T-helper 22 cell (primary cell): ENCODE results near the gene RAN.
"Not testable (repeated sequence)": the region's sequence is repeated elsewhere in the genome, so short reads cannot be mapped to it uniquely, and the experiment has no call there.

Experiments
- DNase-seq: peaks from one replicate; pipeline ENCODE4 v3.0.0-alpha.2; 2020; ENCODE audit warnings: low read depth

RAN gene

DNA sequence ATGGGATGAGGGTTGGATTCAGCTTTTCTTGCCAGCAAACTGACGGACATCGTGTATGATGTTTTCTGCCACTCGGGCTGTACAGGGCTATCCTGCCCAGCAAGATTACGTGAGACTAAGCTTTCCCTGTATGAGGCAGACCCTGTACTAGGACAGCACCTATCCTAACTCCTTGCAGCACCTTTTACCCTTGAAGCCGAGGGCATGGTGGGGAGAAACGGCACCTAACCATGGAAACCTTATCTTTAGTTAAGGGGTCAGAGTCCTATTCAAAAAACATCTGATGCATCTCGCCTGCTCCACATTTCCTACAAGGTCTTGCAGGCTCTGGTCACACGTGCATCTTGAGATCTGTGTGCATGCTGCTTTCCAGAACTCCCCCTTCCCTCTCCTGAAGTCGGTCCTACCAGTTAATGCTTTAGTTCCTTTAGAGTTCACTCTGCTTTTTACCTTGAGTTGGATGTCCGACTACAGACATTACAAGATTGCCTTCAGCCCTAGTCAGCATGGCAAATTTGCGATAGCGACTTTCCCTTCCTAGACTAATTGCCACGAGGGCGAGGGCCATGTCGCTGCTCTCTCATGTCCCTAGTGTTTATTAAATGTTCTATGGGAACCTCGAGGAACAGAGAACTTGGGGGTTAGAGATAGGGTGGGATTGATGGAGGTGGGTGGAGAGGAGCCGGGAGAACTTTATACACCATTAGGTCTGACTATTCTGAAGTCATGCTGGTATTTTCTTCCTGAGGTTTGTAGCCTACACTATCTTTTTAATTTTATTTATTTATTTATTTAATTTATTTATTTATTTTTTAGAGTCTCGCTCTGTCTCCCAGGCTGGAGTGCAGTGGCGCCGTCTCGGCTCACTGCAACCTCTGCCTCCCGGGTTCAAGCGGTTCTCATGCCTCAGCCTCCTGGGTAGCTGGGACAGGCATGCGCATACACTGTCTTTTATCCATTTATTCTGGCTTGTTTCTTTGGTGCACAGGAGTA, 6.6 kb downstream of the RAN start:
- DNase-seq = no peak

- DNase-seq = no peak
These were observed 7.4 kb downstream of the RAN start for GRCh38 chr12:130879212-130879686.

- no peak for DNase-seq
These were observed 8.0 kb downstream of the RAN start for GRCh38 chr12:130879781-130880389.

DNA sequence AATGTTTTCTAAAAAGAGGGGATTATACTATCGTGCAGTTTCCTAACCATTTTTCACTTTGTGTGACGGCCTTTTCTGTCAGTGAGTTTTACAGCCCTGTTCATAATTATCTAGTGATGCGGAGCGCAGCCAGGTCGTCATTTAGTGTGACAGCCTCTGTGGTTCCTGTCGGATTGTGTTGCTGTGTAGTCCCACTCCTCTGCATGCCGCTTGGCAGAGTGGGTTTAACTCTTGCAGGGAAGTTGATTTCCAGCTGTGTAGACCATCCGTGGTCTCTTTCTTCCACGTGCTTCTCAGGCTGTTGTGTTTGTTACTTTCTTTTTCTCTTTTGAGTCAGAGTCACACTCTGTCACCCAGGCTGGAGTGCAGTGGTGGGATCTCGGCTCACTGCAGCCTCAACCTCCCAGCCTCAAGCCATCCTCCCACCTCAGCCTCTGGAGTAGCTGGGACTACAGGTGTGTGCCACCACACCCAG, 8.6 kb downstream of the RAN start:
- no peak for DNase-seq

GRCh38 chr12:130881046-130881445, 9.2 kb downstream of the RAN start:
- DNase-seq = no peak

DNA sequence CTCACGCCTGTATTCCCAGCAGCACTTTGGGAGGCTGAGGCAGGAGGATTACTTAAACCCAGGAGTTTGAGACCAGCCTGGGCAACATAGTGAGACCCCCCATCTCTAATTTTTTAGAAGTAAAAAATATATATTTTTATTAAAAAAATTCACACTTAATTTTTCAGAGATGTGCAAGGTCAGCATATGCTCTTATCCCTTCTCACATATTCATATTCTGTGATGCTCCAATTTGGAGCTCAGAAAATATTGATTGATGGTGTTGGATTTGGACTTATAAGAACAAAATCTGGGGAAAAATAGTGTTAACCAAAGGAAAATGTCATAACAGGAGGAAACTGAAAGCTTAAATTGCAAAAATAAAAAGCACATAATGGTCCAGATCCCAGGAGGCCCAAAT, 9.7 kb downstream of the RAN start:
- no peak for DNase-seq

GRCh38 chr12:130887190-130887589, 15.3 kb downstream of the RAN start:
- not testable (repeated sequence) for DNase-seq

- DNase-seq = no peak
These were observed 32.2 kb downstream of the RAN start for GRCh38 chr12:130904064-130904463.

GRCh38 chr12:130904936-130905455, 33.1 kb downstream of the RAN start:
- DNase-seq = not testable (repeated sequence)

GRCh38 chr12:130909111-130909510, 37.2 kb downstream of the RAN start:
- no peak for DNase-seq

DNA sequence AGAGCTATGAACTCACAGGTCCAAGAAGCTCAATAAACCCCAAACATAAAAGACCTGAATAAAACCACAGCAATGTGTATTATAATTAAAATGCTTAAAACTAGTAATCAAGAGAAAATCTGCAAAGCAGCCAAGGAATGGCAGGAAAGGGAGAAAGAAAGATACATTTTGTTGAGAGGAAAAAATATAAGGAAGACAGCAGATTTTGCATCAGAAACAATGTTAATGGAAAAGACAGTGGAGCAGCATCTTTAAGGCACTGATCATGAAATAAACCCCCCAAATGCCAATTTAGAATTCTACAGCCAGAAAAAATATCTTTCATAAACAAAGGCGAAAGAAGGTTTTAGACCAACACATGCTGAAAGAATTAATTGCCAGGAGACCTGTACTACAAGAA, 39.3 kb downstream of the RAN start:
- no peak for DNase-seq

DNA sequence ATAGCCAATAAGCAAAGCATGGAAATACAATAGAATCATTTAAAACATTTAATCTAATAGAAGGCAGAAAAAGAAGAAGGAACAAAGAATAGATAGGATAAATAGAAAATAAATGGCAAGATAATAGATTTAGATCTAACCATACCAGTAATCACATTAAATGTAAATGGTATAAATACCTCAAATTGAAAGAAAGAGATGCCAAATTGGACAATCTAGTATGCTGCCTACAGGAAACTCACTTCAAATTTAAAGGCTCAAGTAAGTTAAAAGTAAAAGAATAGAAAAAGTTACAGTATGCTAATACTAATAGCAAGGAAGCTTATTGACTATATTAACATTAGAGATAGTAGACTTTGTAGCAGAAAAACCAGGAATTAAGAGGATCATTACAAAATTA, 40.1 kb downstream of the RAN start:
- DNase-seq = no peak

DNA sequence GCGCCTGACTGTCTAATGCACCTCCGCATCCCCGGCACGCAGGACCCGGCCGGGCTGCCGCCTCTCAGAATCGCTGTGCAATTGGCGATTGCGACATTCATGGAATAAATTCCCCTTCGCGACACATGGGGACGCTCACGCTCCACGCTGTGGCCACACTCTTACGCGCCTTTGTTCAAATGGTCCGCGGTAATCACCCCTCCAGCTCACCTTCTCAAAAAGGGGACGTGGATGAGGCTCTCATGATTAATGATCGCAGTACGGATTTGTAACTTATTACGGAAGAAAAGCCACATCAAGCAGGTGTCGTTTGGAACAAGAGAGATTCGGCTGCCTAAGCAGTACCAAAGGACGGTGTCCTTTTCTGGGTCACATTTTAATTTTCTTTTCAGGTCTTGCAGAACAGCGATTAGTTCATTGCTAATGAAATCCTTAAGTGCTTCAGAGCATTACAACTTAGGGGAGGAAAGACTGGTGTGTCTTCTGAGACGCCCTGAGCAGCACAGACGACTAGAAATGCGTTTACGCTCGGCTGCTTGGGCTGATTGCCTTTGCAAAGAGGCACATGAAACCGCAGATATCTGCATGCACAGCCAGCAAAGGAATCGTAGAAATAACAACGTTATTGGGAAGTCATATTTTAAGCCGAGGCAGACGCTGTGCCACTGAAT, 44.5 kb downstream of the RAN start:
- no peak for DNase-seq

DNA sequence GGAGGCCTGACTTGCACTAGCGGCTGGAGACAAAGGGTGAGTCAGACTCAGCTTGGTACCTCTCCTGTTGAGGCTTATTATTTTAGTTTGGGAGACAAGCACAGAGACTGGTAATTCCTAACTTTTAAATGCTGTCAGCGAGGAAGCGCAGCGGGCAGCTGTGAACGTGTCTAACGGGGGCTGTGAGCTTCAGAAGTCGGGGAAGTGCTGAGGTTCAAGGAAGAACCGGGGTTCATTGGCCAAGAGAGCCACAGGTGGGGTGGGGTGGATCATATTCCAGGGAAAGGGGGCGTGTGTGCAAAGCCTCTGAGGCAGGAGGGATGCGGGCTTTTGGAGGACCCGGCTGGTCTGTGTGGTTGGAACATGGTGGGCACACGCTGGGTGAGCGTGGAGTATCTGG, 45.7 kb downstream of the RAN start:
- DNase-seq = no peak

DNA sequence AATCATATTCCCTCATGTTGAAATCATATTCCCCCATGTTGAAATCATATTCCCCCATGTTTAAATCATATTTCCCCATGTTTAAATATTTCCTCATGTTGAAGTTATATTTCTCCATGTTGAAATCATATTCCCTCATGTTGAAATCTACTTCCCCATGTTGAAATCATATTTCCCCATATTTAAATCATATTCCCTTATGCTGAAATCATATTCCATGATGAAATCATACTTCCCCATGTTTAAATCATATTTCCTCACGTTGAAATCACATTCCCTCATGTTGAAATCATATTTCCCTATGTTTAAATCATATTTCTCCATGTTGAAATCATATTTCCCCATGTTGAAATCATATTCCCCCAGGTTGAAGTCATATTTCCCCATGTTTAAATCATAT, 47.2 kb downstream of the RAN start:
- no peak for DNase-seq

- no peak for DNase-seq
These were observed 48.3 kb downstream of the RAN start for GRCh38 chr12:130920119-130920703.

DNA sequence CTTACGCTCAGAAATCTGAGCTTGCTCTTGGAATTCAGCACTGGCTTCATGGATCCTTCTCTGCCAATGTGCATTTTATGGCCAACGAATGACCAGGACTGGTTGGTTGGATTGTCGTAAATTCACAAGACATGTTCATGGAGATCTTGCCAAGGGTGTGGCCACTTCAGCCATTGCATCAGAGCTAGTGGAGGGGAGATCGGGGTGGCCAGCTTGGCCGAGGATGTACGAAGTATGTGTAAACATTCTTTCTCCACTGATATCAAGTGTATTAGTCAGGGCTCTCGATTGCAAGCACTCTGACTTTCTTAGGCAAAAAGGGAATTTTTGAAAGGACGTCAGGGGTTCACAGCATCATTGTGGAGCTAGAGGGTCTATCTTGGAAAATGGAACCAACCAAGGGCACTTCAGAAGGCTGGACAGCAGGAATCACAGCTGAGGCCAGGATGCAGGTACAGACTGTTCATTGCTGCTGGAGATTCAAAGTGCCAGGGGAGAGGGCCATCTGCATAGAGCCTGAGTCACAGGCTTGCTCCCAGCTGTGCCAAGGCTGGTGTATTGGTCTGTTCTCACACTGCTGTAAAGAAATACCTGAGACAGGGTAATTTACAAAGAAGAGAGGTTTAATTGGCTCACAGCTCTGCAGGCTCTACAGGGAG, 49.0 kb downstream of the RAN start:
- DNase-seq = no peak

- no peak for DNase-seq
These were observed 50.7 kb downstream of the RAN start for GRCh38 chr12:130922511-130922953.

DNA sequence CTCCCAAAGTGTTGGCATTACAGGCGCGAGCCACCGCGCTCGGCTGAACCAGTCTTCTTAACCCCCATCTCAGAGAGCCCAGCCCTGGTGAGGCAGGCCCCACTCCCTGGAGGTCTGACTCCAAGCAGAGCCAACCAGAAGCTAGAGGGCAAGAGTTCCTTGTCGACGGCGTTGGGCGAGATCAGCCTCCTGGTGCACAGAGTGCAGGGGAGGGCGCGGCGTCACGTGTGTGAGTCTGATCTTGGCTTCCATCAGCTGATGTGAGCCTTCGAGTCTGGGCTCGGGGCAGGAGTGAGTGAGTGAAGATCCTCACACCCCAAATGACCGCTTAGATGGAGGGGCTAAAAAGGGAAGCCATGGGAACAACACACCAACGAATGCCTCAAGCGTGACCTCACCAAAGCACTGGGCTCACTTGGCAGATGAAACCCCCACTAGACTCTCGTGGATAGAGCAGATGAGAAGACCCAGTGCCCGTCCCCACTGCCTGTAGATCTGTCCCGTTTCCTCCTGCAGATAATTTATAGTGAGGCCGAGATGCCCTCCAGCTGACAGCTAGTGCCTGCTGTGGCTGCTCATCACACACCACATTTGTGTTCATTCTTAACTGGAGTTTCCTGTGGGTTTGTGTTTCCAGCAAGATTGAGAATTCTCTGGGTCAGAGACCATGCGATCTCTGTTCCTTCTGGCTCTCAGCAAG, 53.2 kb downstream of the RAN start:
- DNase-seq = no peak

DNA sequence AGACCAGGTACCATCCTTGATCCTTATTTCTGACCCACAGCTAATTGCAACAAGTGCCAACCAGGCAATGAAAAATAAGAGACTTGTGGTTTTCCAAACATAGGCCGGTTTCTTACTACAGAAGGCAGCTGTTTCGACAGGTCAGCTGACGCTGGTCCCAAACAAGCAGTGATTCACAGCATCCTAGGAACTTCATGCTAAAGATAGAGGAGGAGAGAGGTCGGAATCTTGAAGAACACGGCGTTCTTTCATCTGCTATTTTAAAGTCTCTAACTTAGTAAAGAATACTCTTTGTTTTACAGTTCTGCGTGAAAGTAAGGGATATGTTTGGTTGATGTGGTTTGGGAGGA, 53.8 kb downstream of the RAN start:
- no peak for DNase-seq
